ENCODE data around the gene ETS1.

The ETS1 gene

GRCh38 chr11:128531588-128531987 lies 55.8 kb downstream of the ETS1 start:
- POLR2A ChIA-PET, result no interaction called here
- TF ChIP-seq SUZ12 (IDR thresholded peaks at IDR 0.05), result no peak
- TF ChIP-seq SP1 (IDR thresholded peaks at IDR 0.05), result no peak
- no peak for TF ChIP-seq L3MBTL2 (conservative IDR thresholded peaks at IDR 0.05)
- no peak for TF ChIP-seq LEF1 (IDR thresholded peaks at IDR 0.05; ENCODE audit: borderline replicate concordance)
- no peak for TF ChIP-seq FOXM1 (IDR thresholded peaks at IDR 0.05; ENCODE audit: borderline replicate concordance)
- no peak for TF ChIP-seq NFRKB (IDR thresholded peaks at IDR 0.05)
- TF ChIP-seq BHLHE40 (IDR thresholded peaks at IDR 0.05; ENCODE audit: borderline replicate concordance), result no peak
- no peak for TF ChIP-seq ELF4 (IDR thresholded peaks at IDR 0.05)
- TF ChIP-seq ZNF384 (IDR thresholded peaks at IDR 0.05), result no peak
- TF ChIP-seq FOXA1 (IDR thresholded peaks at IDR 0.05), result no peak
- TF ChIP-seq FOXK2 (IDR thresholded peaks at IDR 0.05), result no peak
- TF ChIP-seq HDGF (IDR thresholded peaks at IDR 0.05; ENCODE audit: borderline replicate concordance), result no peak
- TF ChIP-seq PKNOX1 (IDR thresholded peaks at IDR 0.05), result no peak
- TF ChIP-seq CTBP1 (IDR thresholded peaks at IDR 0.05; ENCODE audit: borderline replicate concordance), result no peak
- DNase-seq (ENCODE audit: extremely low spot score), result no peak
- CTCF ChIA-PET, result no interaction called here

- ChIA-PET CTCF (no interaction called here), POLR2A (no interaction called here)
- TF ChIP-seq LEF1 (IDR thresholded peaks at IDR 0.05; ENCODE audit: borderline replicate concordance) (no peak), PKNOX1 (IDR thresholded peaks at IDR 0.05) (no peak), ZNF384 (IDR thresholded peaks at IDR 0.05) (no peak), SUZ12 (IDR thresholded peaks at IDR 0.05) (no peak), ELF4 (IDR thresholded peaks at IDR 0.05) (no peak), FOXK2 (IDR thresholded peaks at IDR 0.05) (no peak), CTBP1 (IDR thresholded peaks at IDR 0.05; ENCODE audit: borderline replicate concordance) (no peak), TARDBP (IDR thresholded peaks at IDR 0.05) (no peak), L3MBTL2 (conservative IDR thresholded peaks at IDR 0.05) (no peak), NFRKB (IDR thresholded peaks at IDR 0.05) (no peak), BHLHE40 (IDR thresholded peaks at IDR 0.05; ENCODE audit: borderline replicate concordance) (no peak), FOXM1 (IDR thresholded peaks at IDR 0.05; ENCODE audit: borderline replicate concordance) (no peak), SP1 (IDR thresholded peaks at IDR 0.05) (no peak), HDGF (IDR thresholded peaks at IDR 0.05; ENCODE audit: borderline replicate concordance) (no peak), FOXA1 (IDR thresholded peaks at IDR 0.05) (no peak), ARNT (IDR thresholded peaks at IDR 0.05) (no peak)
- DNase-seq (ENCODE audit: extremely low spot score), result no peak
Measured at GRCh38 chr11:128530118-128531074, 57.0 kb downstream of the ETS1 start.

GRCh38 chr11:128528294-128528693 lies 59.1 kb downstream of the ETS1 start:
- CTCF ChIA-PET, result no interaction called here

GRCh38 chr11:128527046-128527445 lies 60.3 kb downstream of the ETS1 start:
- no peak for DNase-seq (ENCODE audit: extremely low spot score)
- TF ChIP-seq BHLHE40 (IDR thresholded peaks at IDR 0.05; ENCODE audit: borderline replicate concordance), result no peak
- no peak for TF ChIP-seq ARNT (IDR thresholded peaks at IDR 0.05)
- TF ChIP-seq ZNF384 (IDR thresholded peaks at IDR 0.05), result no peak
- TF ChIP-seq SUZ12 (IDR thresholded peaks at IDR 0.05), result no peak
- TF ChIP-seq FOXM1 (IDR thresholded peaks at IDR 0.05; ENCODE audit: borderline replicate concordance), result no peak
- no peak for TF ChIP-seq L3MBTL2 (conservative IDR thresholded peaks at IDR 0.05)
- no peak for TF ChIP-seq NFRKB (IDR thresholded peaks at IDR 0.05)
- no peak for TF ChIP-seq ELF4 (IDR thresholded peaks at IDR 0.05)
- no peak for TF ChIP-seq FOXA1 (IDR thresholded peaks at IDR 0.05)
- no peak for TF ChIP-seq LEF1 (IDR thresholded peaks at IDR 0.05; ENCODE audit: borderline replicate concordance)
- no peak for TF ChIP-seq CTBP1 (IDR thresholded peaks at IDR 0.05; ENCODE audit: borderline replicate concordance)
- no peak for TF ChIP-seq HDGF (IDR thresholded peaks at IDR 0.05; ENCODE audit: borderline replicate concordance)
- no peak for TF ChIP-seq PKNOX1 (IDR thresholded peaks at IDR 0.05)
- TF ChIP-seq FOXK2 (IDR thresholded peaks at IDR 0.05), result no peak
- TF ChIP-seq TARDBP (IDR thresholded peaks at IDR 0.05), result no peak
- no peak for TF ChIP-seq SP1 (IDR thresholded peaks at IDR 0.05)
- ChIA-PET POLR2A (no interaction called here), CTCF (no interaction called here)

More at GRCh38 chr11:128528294-128528693, 59.1 kb downstream of the ETS1 start:
- POLR2A ChIA-PET, result no interaction called here
- TF ChIP-seq NFRKB (IDR thresholded peaks at IDR 0.05) (no peak), ELF4 (IDR thresholded peaks at IDR 0.05) (no peak), L3MBTL2 (conservative IDR thresholded peaks at IDR 0.05) (no peak)
- no peak for DNase-seq (ENCODE audit: extremely low spot score)

- CTCF ChIA-PET, result no interaction called here
- DNase-seq (ENCODE audit: extremely low spot score), result no peak
- POLR2A ChIA-PET, result no interaction called here
- no peak for TF ChIP-seq LEF1 (IDR thresholded peaks at IDR 0.05; ENCODE audit: borderline replicate concordance)
- TF ChIP-seq HDGF (IDR thresholded peaks at IDR 0.05; ENCODE audit: borderline replicate concordance), result no peak
- TF ChIP-seq FOXA1 (IDR thresholded peaks at IDR 0.05), result no peak
- TF ChIP-seq SP1 (IDR thresholded peaks at IDR 0.05), result no peak
- no peak for TF ChIP-seq ELF4 (IDR thresholded peaks at IDR 0.05)
- no peak for TF ChIP-seq FOXK2 (IDR thresholded peaks at IDR 0.05)
- TF ChIP-seq ARNT (IDR thresholded peaks at IDR 0.05), result no peak
- no peak for TF ChIP-seq CTBP1 (IDR thresholded peaks at IDR 0.05; ENCODE audit: borderline replicate concordance)
- TF ChIP-seq FOXM1 (IDR thresholded peaks at IDR 0.05; ENCODE audit: borderline replicate concordance), result no peak
- TF ChIP-seq ZNF384 (IDR thresholded peaks at IDR 0.05), result no peak
- TF ChIP-seq SUZ12 (IDR thresholded peaks at IDR 0.05), result no peak
- no peak for TF ChIP-seq PKNOX1 (IDR thresholded peaks at IDR 0.05)
- TF ChIP-seq TARDBP (IDR thresholded peaks at IDR 0.05), result no peak
- no peak for TF ChIP-seq L3MBTL2 (conservative IDR thresholded peaks at IDR 0.05)
- no peak for TF ChIP-seq NFRKB (IDR thresholded peaks at IDR 0.05)
- no peak for TF ChIP-seq BHLHE40 (IDR thresholded peaks at IDR 0.05; ENCODE audit: borderline replicate concordance)
Measured at GRCh38 chr11:128525411-128526243, 61.7 kb downstream of the ETS1 start.

All from HEK293T (cell line).